HG02840 (cell line): ENCODE results near the gene ATP13A5.

Source experiments
- ATAC-seq: cut with Tn5 transposase; IDR thresholded peaks from one replicate; pipeline ENCODE4 v1.9.1; 2021; ENCODE audit warnings: mild to moderate bottlenecking, moderate library complexity, moderate number of reproducible peaks; ENCODE audit not compliant: unreplicated experiment, low FRiP score

Gene ATP13A5, protein sequence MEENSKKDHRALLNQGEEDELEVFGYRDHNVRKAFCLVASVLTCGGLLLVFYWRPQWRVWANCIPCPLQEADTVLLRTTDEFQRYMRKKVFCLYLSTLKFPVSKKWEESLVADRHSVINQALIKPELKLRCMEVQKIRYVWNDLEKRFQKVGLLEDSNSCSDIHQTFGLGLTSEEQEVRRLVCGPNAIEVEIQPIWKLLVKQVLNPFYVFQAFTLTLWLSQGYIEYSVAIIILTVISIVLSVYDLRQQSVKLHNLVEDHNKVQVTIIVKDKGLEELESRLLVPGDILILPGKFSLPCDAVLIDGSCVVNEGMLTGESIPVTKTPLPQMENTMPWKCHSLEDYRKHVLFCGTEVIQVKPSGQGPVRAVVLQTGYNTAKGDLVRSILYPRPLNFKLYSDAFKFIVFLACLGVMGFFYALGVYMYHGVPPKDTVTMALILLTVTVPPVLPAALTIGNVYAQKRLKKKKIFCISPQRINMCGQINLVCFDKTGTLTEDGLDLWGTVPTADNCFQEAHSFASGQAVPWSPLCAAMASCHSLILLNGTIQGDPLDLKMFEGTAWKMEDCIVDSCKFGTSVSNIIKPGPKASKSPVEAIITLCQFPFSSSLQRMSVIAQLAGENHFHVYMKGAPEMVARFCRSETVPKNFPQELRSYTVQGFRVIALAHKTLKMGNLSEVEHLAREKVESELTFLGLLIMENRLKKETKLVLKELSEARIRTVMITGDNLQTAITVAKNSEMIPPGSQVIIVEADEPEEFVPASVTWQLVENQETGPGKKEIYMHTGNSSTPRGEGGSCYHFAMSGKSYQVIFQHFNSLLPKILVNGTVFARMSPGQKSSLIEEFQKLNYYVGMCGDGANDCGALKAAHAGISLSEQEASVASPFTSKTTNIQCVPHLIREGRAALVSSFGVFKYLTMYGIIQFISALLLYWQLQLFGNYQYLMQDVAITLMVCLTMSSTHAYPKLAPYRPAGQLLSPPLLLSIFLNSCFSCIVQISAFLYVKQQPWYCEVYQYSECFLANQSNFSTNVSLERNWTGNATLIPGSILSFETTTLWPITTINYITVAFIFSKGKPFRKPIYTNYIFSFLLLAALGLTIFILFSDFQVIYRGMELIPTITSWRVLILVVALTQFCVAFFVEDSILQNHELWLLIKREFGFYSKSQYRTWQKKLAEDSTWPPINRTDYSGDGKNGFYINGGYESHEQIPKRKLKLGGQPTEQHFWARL

DNA sequence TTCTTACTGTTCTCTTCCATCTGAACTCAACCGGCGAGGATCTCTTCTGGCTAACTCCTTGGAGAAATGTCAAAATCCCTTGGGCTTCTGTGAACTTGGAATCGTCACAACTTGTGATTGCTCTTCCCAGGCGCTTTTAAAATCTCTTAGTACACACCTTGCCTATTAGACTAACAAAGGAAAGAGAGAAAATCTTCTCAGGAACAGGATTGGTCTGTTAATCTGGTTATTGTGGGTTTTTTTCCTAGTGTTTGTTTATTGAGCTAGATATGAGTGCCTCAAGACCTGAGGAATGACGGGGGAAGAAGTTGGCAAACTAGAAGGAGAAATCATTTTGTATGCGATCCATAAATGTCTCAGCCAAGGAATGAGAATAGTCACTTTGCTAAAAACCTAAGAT lies at the start of gene ATP13A5:
ATP13A5 (minus strand) TSS at position 48 of the 400 bp plus-strand sequence; CDS start at position 20, 28 bp downstream.
- ATAC-seq: no peak

DNA sequence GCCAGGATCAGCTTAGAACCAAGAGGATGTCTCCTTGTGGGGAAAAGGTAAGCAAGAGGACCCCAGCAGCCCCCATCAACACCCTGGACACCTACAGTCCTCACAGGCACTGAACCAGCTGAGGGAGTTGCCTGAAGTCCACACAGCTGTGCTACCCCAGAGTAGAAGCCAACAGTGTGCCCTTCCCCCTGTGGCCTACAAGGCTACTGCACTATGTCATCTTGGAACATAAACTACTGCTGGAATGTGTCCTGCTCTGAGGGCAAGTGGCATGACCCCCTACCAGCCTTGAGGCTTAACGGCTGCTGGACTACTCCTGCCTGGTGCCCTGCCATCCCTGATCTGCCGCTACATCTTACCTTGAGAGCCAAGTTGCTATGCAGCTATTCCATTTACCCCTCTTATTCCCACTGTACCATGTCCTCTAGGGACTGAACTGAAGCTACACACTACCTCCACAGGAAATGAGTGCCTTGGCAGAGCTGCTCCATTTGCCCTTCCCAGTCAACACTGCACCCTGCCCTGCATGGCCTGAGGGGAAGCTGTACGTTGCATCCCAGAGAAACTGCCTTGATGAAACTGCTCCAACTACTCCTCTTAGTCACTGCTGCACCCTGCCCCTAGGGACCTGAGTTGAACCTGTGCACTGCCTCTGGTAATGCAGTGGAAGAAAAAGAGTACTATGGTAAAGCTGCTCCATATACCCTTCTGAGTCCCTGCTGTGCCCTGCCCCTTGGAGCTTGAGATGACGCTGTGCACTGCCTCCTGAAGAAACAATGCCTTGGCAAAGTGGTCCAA lies 40.2 kb upstream of the ATP13A5 start:
- no peak for ATAC-seq

DNA sequence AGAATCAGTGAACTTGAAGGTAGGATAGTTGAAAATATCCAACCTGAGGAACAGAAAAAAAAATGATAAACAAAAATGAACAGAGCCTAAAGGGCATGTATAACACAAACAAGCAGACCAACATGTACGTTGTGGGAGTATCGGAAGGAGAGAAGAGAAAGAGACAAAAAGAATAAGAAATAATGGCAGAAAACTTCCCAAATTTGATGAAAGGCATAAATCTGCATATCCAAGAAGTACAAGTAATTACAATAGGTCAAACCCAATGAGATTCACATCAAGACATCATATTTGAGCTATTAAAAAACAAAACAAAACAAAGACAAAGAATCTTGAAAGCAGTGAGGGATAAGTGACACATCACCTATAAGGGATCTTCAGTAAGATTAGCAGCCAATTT lies 38.1 kb upstream of the ATP13A5 start:
- no peak for ATAC-seq

DNA sequence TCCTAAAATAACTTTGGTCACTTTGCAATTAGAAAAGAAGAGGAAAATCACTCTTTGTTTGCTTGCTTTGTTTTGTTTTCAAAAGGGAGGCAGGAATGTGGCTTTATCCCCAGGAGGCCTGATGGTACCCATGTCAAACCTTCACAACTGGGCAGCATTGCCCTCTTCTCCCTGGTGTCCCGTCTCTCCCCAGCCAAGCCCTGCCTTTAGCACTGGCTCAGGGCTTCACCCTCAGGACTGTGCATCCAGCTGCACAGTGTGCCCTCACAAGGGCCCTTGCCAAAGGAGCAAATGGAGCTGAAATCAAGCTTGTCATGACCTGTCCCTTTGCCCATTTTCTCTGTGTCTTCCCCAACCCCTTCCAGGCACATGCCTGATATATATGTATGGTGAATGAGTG lies 29.1 kb upstream of the ATP13A5 start:
- no peak for ATAC-seq

DNA sequence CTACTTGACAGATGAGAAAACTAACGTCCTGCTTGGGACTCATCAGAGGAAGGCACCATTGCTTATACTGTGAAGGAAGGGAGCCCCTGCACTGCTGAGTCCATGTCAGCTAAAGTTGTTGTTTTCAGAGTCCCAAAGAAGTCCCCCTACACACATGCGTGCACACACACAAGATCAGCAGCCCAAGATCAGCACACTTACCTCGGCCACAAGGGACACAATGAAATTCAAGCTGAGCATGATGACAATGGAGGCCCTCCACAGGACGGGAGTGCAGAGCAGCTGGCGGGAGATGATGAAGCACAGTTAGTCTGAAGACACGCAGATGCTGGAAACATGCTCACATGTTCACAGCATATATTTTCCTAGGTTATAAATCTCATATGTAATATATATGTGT lies 28.6 kb upstream of the ATP13A5 start:
- ATAC-seq: no peak

DNA sequence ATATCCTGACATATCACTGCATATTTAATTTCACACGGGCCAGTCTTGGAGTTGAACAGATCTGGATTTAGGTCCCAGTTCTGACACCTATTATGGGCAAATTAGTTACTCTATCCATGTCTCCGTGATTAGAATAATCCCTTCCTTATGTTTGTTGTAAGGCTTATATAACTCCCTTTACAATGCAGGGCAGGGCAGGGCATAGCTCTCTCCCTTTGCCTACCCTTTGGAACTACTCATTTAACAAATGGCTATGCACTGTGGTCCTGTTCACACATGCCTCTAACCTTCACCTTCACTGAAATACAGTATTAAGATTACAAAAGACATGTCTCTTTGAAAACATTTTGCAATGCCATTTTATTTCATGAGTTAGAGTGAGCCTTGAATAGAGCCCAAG lies 24.8 kb upstream of the ATP13A5 start:
- no peak for ATAC-seq

DNA sequence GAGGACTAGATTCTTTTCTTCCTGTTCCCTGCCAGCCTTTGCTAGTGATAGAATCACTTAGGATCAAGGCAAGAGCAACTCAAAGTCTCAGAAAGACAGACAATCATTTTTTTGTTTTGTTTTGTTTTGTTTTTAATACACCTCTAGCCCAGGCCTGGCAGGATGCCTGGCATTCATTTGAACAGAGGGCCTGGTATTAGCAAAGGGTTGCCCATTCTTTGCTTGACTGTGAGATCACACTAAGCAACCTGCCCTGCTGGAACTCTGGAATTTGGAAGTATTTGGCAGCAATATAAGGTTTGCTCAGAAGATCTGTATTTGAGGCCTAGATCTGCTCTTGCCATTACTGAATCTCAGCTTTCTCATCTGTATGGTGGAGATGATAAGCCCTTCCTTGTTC lies 21.8 kb upstream of the ATP13A5 start:
- no peak for ATAC-seq

DNA sequence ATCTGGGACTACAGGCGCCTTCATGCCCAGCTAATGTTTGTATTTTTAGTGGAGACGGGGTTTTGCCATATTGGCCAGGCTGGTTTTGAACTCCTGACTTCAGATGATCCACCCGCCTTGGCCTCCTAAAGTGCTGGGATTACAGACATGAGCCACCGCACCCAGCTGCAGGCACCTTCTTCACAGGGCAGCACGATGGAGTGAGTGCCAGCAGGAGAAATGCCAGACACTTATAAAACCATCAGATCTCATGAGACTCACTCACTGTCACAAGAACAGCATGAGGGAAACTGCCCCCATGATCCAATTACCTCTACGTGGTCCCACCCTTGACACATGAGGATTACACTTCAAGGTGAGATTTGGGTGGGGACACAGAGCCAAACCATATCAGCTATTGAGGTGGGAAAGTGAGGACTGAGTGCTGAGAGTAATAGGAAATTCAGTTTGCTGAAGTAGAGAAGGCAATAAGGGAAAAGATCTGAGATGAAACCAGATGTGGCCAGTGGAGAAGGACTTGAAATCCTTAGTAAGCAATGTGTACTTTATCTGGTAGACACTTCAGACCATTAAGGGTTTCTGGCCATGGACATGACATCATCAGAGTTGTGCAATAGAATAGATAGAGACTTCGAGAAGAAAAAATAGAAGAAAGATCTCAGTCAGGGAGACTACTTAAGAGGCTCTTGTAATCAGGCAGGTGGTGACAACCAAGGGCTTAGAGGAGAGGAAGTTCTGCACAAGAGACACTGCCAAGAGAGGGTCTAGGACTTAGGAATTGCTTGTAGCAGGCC lies 18.1 kb upstream of the ATP13A5 start:
- ATAC-seq: no peak

DNA sequence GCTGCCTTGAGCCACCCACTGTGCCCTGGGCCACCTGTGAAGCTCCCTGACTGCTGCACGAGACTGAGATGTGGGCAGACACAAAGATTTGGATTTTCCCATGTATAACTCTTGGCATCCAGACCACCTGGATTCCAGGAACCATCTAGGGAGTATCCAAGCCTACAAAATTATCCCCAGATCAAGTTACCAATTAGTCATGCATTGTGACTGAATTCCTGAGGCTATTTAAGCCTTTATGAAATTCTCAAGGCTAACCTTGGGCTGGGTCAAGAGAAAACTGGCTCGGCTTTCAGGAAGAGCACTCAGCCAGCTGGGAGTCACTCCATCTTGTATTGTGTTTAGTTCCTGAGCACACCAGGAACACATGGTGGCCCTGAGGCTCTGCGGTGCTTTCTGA lies 13.3 kb upstream of the ATP13A5 start:
- ATAC-seq: no peak

DNA sequence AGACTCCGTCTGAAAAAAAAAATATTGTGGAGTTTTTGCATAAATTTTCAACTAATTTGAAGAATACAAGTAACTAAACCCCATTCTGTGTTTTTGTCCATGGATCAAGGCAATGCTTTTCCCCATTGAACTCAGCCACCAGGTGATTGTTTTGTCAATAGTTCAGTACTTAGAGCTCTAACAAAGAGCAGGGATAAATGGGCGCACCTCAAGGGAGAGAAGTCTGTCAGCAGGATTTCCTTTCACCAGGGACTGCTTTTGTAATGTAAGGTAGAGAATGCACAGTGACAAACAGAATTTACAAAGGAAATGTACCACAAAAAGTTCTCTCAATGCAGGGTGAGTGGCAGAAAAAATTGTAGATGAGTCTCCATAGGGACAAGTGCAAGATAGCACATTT lies 10.8 kb upstream of the ATP13A5 start:
- no peak for ATAC-seq

DNA sequence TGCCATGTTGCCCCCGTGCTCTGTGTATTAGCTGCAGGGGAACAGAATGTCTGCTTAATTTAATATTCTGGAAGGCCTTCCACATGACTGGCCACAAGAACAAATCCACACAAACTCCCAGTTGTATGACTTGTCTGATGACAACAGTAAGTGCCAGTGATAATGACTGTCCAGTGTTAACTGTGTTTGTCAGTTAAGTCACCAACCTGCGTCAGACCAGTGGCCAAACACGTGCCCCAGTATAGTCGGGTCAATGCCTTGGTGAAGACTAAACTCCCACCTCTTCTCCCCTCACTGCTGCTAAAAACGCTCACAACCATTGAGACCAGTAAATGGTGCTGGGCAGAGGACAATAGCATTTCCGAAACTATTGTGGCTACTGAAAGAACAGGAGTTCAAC lies 9.8 kb upstream of the ATP13A5 start:
- no peak for ATAC-seq

DNA sequence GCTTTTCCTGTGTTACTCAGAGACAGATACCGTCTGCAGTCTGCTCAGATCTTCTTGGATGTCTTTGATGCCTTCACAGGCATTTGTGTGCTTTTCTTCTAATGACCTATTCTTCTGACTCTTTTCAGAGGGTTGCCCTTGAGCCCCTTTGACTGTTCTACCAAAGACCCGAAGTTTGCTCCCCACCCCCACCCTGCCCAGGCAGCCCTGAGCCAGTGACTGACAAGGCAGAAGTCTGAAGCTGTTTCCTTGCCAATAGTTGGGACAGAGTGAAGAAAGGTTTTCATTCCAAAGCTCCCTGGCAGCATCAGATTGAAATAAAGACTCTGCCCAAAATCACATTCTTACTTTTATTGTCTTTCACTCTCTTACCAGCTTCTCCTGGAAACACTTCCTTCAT lies 9.0 kb upstream of the ATP13A5 start:
- no peak for ATAC-seq

DNA sequence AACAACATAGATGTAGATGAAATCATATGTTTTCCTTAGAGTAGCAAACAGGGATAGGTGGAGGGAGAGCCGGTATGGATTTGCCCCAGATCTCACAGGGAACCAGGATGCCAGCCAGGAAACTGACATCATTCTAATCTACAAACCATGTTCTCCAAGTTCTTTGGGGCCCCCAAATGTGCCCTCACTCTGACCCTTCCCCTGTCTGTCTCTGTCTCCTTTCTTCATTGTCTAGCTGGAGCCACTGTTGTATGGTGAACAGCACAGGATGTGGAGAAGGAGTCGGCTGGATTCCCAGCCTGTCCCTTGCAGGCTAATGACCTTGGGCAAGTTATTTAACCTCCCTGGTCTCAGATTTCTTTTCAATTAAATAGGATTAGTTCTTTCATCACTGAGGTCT lies 962 bp downstream of the ATP13A5 start:
- ATAC-seq: no peak

DNA sequence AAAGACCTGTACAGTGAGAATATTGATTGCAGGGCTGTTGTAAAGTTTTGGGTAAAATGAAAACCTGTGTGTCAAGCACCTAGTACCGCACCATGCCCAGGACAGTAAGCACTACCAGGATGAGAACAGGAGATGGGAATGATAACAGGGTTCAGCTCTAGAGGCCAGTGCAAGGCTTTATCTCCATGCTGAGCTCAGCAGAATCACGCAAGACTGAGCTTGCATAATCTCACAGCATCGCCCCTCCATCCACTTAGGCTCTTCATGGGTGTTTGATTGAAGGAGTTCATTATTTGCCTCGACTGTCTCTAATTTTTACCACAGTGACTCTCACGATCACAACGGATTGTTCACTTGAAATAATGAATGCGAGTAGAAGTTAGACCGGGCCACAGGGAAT lies 2.9 kb downstream of the ATP13A5 start:
- no peak for ATAC-seq

DNA sequence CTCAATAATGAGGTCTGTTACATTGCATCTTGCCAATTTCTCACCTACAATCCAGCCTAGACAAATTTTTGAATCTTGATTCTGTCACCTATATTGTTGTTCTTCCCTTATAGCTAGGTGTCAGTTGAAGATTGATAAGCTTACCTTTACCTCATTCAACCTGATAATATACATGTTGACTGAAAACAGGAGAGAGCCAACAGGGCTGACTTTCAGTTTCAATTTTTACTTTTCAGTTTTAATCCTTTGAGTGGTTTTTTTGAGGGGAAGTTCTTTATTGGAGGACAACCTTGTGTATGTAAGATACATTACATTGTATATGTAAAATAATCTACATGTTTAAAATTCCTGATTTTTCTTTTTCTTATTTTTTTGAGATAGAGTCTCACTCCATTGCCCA lies 5.8 kb downstream of the ATP13A5 start:
- no peak for ATAC-seq

DNA sequence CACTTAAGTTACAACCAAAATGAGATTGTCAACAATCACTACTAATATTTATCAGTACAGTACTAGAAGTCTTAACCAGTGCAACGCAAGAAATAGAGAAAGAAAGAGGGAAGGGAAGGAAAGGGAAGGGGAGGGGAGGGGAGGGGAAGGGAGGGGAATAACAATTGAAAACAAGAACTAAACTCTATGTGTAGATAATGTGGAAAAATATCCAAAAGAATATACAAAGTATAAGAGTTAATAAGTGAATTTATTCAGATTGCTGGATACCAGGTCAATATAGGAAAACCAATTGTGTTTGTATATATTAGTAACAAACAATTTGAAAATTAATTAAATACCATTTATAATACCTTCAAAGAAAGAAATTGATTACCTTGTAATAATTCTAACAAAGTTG lies 10.7 kb downstream of the ATP13A5 start:
- ATAC-seq: no peak

DNA sequence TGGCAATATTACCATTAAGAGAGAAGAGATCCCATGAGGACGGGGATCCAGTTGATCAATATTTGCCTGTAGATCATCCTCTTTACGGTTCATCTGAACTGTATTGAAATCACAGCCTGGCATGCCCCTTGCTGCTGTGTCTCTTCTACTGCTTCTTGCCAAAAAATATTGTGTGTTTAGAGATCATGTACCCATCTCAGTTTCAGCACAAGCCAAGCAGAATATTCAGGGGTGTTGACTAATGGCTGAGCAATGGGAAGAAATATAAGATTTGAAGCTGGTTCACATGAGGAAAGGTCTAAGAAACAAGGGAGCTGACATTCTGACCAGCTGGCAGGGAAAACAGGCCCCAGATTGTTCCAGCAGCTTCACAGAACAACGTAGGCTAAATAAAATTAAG lies 21.3 kb downstream of the ATP13A5 start:
- ATAC-seq: no peak

DNA sequence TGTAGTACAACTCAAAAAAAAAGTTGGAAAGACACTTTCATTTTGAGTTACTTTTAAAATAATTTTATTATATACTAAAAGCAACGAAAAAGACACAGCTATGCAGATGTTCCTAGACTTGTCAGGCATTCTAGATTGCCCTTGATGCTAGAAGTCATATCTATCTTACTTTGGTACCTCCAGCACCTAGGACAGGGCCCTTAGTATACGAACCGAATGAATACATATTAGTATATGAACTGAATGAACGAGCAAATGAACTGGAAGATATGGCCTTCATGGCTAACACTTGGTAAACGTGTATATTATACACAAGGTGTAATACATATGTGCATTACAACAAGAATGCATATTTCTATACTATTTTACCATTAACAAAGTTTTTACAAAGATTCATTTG lies 24.1 kb downstream of the ATP13A5 start:
- ATAC-seq: no peak

DNA sequence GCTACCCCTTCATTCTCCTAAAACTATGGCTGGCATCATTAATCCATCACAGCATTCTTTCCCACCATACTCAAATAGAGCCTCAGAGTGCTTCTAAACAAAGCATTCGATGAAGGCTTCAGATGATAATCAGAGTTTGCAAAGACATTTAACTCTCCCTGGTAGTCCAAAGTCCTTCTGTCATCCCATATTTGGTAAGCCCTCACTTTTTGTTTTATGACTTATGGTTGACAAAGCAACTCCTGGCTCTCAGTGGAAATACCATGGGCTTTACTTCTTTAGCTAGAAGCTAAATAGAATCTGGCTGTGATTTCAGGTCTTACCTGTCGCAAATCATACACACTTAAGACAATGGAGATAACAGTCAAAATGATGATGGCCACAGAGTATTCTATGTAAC lies 27.8 kb downstream of the ATP13A5 start:
- ATAC-seq: no peak
